HG03097 (cell line): Measurements from ENCODE around the gene MND1.
A peak's percentile ranks its signal among the peaks of the same experiment; 100 is the strongest.
"Not testable (repeated sequence)": the region's sequence is repeated elsewhere in the genome, so short reads cannot be mapped to it uniquely, and the experiment has no call there.

Experiments used
- ATAC-seq: cut with Tn5 transposase; IDR thresholded peaks from one replicate; pipeline ENCODE4 v1.9.1; 2021; ENCODE audit not compliant: unreplicated experiment, low FRiP score

The MND1 gene

GRCh38 chr4:153432965-153433753, 88.7 kb downstream of the MND1 start:
- peak; percentile 89 for ATAC-seq

- peak; percentile 1 for ATAC-seq
Measured at GRCh38 chr4:153433754-153434105, 89.2 kb downstream of the MND1 start.

GRCh38 chr4:153434190-153434589, 89.7 kb downstream of the MND1 start:
- ATAC-seq: no peak

- ATAC-seq: peak; percentile 71
Measured at GRCh38 chr4:153438916-153439756, 94.6 kb downstream of the MND1 start.

GRCh38 chr4:153439831-153440230, 95.3 kb downstream of the MND1 start:
- no peak for ATAC-seq

GRCh38 chr4:153440475-153440874, 96.0 kb downstream of the MND1 start:
- ATAC-seq: no peak

GRCh38 chr4:153447175-153447905, 102.9 kb downstream of the MND1 start:
- ATAC-seq: no peak

- ATAC-seq: no peak
Measured at GRCh38 chr4:153448003-153448731, 103.7 kb downstream of the MND1 start.

- ATAC-seq: no peak
Measured at GRCh38 chr4:153449338-153449737, 104.8 kb downstream of the MND1 start.

- no peak for ATAC-seq
Measured at GRCh38 chr4:153450544-153450917, 106.0 kb downstream of the MND1 start.

- ATAC-seq: not testable (repeated sequence)
Measured at GRCh38 chr4:153451145-153451544, 106.7 kb downstream of the MND1 start.

GRCh38 chr4:153451911-153452657, 107.6 kb downstream of the MND1 start:
- no peak for ATAC-seq

- no peak for ATAC-seq
Measured at GRCh38 chr4:153452658-153453378, 108.3 kb downstream of the MND1 start.

- ATAC-seq: no peak
Measured at GRCh38 chr4:153453402-153453801, 108.9 kb downstream of the MND1 start.

- no peak for ATAC-seq
Measured at GRCh38 chr4:153458969-153459368, 114.5 kb downstream of the MND1 start.

- ATAC-seq: not testable (repeated sequence)
Measured at GRCh38 chr4:153461549-153461948, 117.1 kb downstream of the MND1 start.

- no peak for ATAC-seq
Measured at GRCh38 chr4:153464068-153464467, 119.6 kb downstream of the MND1 start.
